Ishikawa (cell line): ENCODE data around the gene LARP4B.

ENCODE experiments used
- EP300 ChIP-seq: IDR thresholded peaks from 2 replicates; pipeline ENCODE4 v1.6.1; 2012; ENCODE audit warnings: borderline replicate concordance
- NFIC ChIP-seq: IDR thresholded peaks from 2 replicates; pipeline ENCODE4 v1.6.1; 2012
- RAD21 ChIP-seq: IDR thresholded peaks from 2 replicates; pipeline ENCODE4 v1.6.1; 2012; ENCODE audit warnings: low read depth
- REST ChIP-seq: IDR thresholded peaks from 2 replicates; pipeline ENCODE4 v1.6.1; 2012; ENCODE audit warnings: low read depth, mild to moderate bottlenecking
- YY1 ChIP-seq: IDR thresholded peaks from 2 replicates; pipeline ENCODE4 v1.6.1; 2012; ENCODE audit warnings: low read depth

- peak; percentile 23; the same call in 1 of the 2 replicates for TF ChIP-seq YY1
- no peak for TF ChIP-seq RAD21
- no peak for TF ChIP-seq NFIC
- no peak for TF ChIP-seq EP300
- no peak for TF ChIP-seq REST
These were observed at the start of gene LARP4B for GRCh38 chr10:931326-932318.
